ENCODE data around the gene KCNQ4. TPM values are rescaled to one million over a fixed set of nuclear protein-coding genes. Genes with fewer than 3 reads are reported as not detected.

Gene KCNQ4
- total and polyA plus RNA-seq, 12 donors, result 1.0 to 3.4 (median 2.1) TPM

DNA sequence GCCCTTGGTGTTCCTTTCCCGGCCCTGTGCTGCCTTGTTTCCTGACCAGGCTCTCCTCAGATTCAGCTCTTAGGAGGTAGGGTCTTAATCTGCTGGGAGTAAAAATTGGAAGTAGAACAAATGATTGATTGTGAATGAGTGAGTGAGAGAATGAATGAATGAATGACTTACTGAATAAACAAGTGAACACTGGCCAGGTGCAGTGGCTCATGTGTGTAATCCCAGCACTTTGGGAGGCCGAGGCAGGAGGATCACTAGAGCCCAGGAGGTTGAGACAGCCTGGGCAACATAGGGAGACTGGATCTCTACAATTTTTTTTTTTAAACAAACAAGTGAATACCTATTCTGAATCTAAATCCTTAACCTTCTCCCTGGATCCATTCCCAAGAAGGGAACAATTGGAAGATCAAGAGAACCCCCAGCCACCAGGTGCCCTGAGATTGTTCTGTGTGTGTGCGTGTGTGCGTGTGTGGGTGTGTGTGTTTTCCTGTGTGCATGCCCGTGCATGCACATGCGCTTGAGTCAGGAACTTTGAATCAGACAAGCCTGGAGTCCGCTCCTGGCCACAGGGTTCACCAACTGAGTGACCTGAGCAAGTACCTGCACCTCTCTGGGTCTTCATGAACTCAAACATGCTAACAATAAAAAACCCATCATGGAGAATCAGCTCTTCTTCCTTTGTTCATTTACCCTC lies 102.9 kb downstream of the KCNQ4 start:
- Histone ChIP-seq H3K4me1 (peaks cover 0 to 12% (median 6%) of the 10 kb centered on the region in 9 donors), H3K36me3 (no peaks in the 10 kb centered on the region), H3K4me3 (no peak overlapping the region), H3K9me3 (no peaks in the 10 kb centered on the region), H3K27ac (no peak overlapping the region), H3K27me3 (peaks cover 7 to 52% (median 23%) of the 10 kb centered on the region in 7 donors)
- 81 to 82% methylated on average over 7 of the region's 7 CpGs for WGBS, 2 donors
- no peak for ATAC-seq
- intact Hi-C loops (cut with DNase I), result no loop called here
- TF ChIP-seq, protein P1, sequence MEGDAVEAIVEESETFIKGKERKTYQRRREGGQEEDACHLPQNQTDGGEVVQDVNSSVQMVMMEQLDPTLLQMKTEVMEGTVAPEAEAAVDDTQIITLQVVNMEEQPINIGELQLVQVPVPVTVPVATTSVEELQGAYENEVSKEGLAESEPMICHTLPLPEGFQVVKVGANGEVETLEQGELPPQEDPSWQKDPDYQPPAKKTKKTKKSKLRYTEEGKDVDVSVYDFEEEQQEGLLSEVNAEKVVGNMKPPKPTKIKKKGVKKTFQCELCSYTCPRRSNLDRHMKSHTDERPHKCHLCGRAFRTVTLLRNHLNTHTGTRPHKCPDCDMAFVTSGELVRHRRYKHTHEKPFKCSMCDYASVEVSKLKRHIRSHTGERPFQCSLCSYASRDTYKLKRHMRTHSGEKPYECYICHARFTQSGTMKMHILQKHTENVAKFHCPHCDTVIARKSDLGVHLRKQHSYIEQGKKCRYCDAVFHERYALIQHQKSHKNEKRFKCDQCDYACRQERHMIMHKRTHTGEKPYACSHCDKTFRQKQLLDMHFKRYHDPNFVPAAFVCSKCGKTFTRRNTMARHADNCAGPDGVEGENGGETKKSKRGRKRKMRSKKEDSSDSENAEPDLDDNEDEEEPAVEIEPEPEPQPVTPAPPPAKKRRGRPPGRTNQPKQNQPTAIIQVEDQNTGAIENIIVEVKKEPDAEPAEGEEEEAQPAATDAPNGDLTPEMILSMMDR (IDR thresholded peaks at IDR 0.05), result no peak
- DNase-seq, result no peak

DNA sequence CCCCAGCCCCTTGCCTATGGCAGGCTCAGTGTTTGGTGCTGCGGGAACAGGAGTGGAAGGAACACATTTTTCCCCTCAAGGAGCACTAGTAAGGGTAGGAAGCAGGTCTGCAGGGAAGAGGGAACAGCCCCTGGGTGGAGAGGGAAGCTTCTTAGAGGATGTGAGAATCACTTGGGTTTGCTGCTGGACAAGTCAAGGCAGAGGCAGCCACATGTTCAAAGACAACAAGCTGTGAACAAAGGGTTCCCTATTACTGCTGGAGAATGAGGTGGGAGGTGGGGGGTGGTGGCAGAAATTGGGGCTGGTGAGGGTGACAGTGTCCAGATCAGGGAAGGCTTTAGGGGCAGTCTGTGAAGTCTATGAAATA lies 103.4 kb downstream of the KCNQ4 start:
- Histone ChIP-seq H3K4me3 (no peak overlapping the region), H3K27me3 (peaks cover 7 to 52% (median 23%) of the 10 kb centered on the region in 7 donors), H3K4me1 (peaks cover 0 to 10% (median 4%) of the 10 kb centered on the region in 9 donors), H3K36me3 (no peaks in the 10 kb centered on the region), H3K9me3 (no peaks in the 10 kb centered on the region), H3K27ac (no peak overlapping the region)
- 85 to 91% methylated on average over 1 of the region's 1 CpG for WGBS, 2 donors
- no peak for ATAC-seq
- DNase-seq, result no peak
- TF ChIP-seq, protein P1 (IDR thresholded peaks at IDR 0.05), result no peak
- intact Hi-C loops (cut with DNase I), result no loop called here

DNA sequence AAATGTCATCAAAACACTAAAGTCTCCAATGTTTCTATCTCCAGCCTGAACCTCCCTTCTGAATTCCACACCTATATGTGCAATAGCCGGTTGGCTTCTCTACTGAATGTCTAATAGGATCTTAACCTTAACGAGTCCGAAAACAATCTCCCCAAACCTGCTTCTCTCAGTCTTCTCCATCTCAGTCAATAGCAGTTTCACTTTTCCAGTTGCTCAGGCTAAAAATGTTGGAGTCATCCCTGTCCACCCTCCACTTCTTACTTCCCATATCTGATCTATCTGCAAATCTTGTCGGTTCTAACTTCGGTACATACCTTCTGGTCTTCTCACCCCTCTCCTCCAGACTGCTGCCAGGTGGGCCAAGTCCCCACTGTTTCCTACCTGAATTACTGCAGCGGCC lies 104.1 kb downstream of the KCNQ4 start:
- H3K27me3 ChIP-seq, result peaks cover 7 to 47% (median 23%) of the 10 kb centered on the region in 7 donors
- intact Hi-C loops (cut with DNase I), result no loop called here
- H3K27ac ChIP-seq, result no peak overlapping the region
- H3K4me3 ChIP-seq, result no peak overlapping the region
- TF ChIP-seq, protein P1 (IDR thresholded peaks at IDR 0.05), result no peak
- H3K4me1 ChIP-seq, result peaks cover 0 to 8% (median 0%) of the 10 kb centered on the region in 9 donors
- ATAC-seq, result no peak
- 93 to 94% methylated on average over 6 of the region's 6 CpGs for WGBS, 2 donors
- DNase-seq, result no peak
- no peaks in the 10 kb centered on the region for H3K9me3 ChIP-seq
- no peaks in the 10 kb centered on the region for H3K36me3 ChIP-seq

Small RNAs within 50 kb of the gene (microRNA-seq; reads per million reads assigned to microRNA genes)
- gene MIR30C1 (301 to 367 reads per million in 2 donors), gene MIR30E (25,762 to 44,123 reads per million in 2 donors)

Other genes starting within 250 kb of the KCNQ4 start
- 1 to 10 TPM in 3 of 10 donors, under 1 TPM in 7; 0.34 to 2.0 (median 0.79) TPM for gene RIMS3, start 118.1 kb upstream of the KCNQ4 start, total RNA-seq
- under 1 TPM; 0.14 to 0.22 TPM for gene RIMS3, start 118.1 kb upstream of the KCNQ4 start, polyA plus RNA-seq
- 10 to 100 TPM; 56.1 to 84.7 (median 73.1) TPM for gene NFYC, start 92.1 kb upstream of the KCNQ4 start, total RNA-seq
- gene NFYC, start 92.1 kb upstream of the KCNQ4 start, polyA plus RNA-seq, result 10 to 100 TPM; 49.9 to 55.8 TPM
- gene CITED4, start 78.6 kb downstream of the KCNQ4 start, total RNA-seq, result 10 to 100 TPM; 14.4 to 88.8 (median 25.8) TPM
- gene CITED4, start 78.6 kb downstream of the KCNQ4 start, polyA plus RNA-seq, result 10 to 100 TPM in 1 of 2 donors, 1 to 10 TPM in 1; 6.1 to 31.2 TPM
- 10 to 100 TPM in 1 of 10 donors, 1 to 10 TPM in 9; 6.0 to 12.1 (median 7.1) TPM for gene CTPS1, start 195.9 kb downstream of the KCNQ4 start, total RNA-seq
- 10 to 100 TPM in 1 of 2 donors, 1 to 10 TPM in 1; 4.6 to 12.0 TPM for gene CTPS1, start 195.9 kb downstream of the KCNQ4 start, polyA plus RNA-seq
- under 1 TPM in 9 of 10 donors, not detected in 1; 0.13 to 0.45 (median 0.23) TPM for gene SLFNL1, start 237.9 kb downstream of the KCNQ4 start, total RNA-seq
- under 1 TPM; 0.14 to 0.22 TPM for gene SLFNL1, start 237.9 kb downstream of the KCNQ4 start, polyA plus RNA-seq